Stomach smooth muscle (tissue), 2 donors: ENCODE data around the gene TMEM30B.

Experiments used
- H3K27ac ChIP-seq: one replicate; pipeline ENCODE4 v1.7.0; 2013; ENCODE audit warnings: mild to moderate bottlenecking, low read length, inconsistent platforms
- H3K27me3 ChIP-seq, 2 donors: one replicate each; pipeline ENCODE4 v1.7.0; 2013; ENCODE audit warnings: low read length in 2 of 2; ENCODE audit not compliant: insufficient read depth in 2 of 2, control insufficient read depth in 1 of 2
- H3K36me3 ChIP-seq, 2 donors: one replicate each; pipeline ENCODE4 v1.7.0; 2013; ENCODE audit warnings: low read length in 2 of 2; ENCODE audit not compliant: control insufficient read depth in 2 of 2, insufficient read depth in 2 of 2
- H3K4me1 ChIP-seq: one replicate; pipeline ENCODE4 v1.7.0; 2013; ENCODE audit warnings: low read length; ENCODE audit not compliant: control insufficient read depth, insufficient read depth
- H3K4me3 ChIP-seq, 2 donors: one replicate each; pipeline ENCODE4 v1.7.0; 2013; ENCODE audit warnings: low read length in 2 of 2
- H3K9ac ChIP-seq, 2 donors: one replicate each; pipeline ENCODE4 v1.7.0; 2013; ENCODE audit warnings: low read length in 2 of 2, mild to moderate bottlenecking in 1 of 2
- H3K9me3 ChIP-seq, 2 donors: one replicate each; pipeline ENCODE4 v1.7.0; 2013; ENCODE audit warnings: low read length in 2 of 2; ENCODE audit not compliant: control insufficient read depth in 2 of 2
- donor health status: healthy.
- donor health status: Pancreatic carcinoma.

TMEM30B gene, protein sequence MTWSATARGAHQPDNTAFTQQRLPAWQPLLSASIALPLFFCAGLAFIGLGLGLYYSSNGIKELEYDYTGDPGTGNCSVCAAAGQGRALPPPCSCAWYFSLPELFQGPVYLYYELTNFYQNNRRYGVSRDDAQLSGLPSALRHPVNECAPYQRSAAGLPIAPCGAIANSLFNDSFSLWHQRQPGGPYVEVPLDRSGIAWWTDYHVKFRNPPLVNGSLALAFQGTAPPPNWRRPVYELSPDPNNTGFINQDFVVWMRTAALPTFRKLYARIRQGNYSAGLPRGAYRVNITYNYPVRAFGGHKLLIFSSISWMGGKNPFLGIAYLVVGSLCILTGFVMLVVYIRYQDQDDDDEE

DNA sequence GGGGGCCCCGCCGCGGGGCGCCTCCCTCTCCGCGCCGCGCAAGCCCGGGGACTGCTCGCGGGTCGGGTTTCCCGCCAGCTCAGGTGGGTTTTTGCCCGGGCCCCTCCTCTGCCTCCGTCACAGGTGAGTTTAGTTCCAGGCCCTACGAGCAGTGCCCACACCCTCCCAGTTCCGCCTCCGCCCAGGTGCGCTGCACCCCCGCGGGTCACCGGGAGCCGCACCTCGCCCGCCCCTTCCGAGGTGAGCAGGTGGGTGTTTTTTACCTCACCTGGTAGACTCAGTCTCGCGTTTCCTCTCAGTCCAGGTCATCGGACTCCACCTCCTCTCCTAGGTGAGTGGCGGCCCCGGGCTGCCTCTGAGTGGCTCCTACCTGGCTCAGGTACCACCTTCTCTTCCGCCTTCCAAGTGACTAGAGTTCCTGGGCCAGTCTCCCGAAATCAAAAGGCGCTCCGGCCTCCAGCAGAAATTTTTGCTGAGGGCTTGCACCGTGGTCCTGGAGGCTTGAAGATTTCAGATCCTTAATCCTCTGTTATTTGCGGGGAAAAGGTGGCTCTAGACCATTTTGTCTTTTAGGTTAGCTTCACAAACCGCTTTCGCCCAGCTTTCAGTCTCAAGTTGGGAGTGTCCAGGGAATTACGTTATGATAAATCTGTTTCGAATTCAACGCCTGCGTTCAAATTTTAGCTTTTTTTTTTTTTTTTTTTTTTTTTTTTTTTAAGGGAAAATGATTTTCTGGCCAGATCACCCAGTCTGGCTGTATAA lies at the start of gene TMEM30B:
TSS of gene TMEM30B (minus strand) at position 153 of the 762 bp plus-strand sequence. CDS start 191 bp downstream, outside the sequence.
- H3K4me1 ChIP-seq = no peaks in the 10 kb centered on the region
- peak within 1 kb of the TSS in 1 of 2 donors; percentile 21 for H3K9ac ChIP-seq
- H3K4me3 ChIP-seq = peak within 1 kb of the TSS; percentile 43 to 67
- no peaks in the 10 kb centered on the region for H3K9me3 ChIP-seq
- no peaks in the 10 kb centered on the region for H3K36me3 ChIP-seq
- no peak within 1 kb of the TSS for H3K27ac ChIP-seq
- peaks cover 11 to 37% of the 10 kb centered on the region in 2 donors for H3K27me3 ChIP-seq

DNA sequence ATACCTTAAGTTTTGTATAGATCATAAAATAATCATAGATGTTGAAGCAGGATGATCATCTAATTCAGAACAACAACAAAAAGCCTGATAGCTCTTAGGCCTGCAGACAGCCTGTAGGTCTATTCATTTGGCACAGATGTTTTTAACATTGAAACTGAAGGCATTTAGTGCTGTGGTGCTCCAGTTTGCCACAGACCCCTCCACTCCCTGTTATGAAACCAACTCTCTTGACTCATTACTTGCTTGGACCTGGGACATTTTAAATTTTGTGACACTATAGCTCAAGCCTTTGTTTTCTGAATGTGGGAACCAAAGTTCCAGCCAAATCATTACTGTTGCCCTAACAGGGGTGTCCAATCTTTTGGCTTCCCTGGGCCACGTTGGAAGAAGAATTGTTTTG lies 49.4 kb upstream of the TMEM30B start:
- Histone ChIP-seq H3K36me3 (no peaks in the 10 kb centered on the region), H3K4me3 (no peak overlapping the region), H3K9me3 (no peaks in the 10 kb centered on the region), H3K9ac (no peak overlapping the region), H3K27ac (no peak overlapping the region), H3K4me1 (no peaks in the 10 kb centered on the region), H3K27me3 (peaks cover 0 to 3% of the 10 kb centered on the region in 2 donors)

DNA sequence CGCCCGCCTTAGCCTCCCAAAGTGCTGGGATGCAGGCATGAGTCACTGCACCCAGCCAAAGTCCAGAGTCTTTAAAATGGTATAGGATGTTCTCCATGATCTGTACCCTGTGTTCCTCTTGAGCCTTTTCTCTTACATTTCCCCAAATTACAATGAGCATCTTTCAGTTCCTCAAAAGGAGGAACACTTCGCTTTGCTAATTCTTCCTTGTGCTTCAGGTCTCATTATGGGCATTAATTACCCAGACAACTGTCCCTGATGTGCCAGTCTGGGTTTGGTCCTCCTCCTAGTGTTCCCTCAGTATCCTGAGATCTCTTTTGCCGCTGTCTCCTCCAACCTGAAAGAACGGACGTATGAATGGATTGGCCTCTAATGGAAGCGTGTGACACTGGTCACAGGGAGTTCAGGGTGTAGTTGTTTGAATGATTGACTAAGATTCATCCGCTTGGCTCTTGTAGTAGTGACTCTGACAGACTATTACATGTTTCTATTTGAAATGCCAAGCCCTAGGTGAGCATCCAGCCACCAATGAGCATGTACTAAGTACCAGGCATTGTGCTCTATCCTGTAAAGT lies 48.4 kb upstream of the TMEM30B start:
- H3K9ac ChIP-seq = no peak overlapping the region
- H3K27me3 ChIP-seq = peaks cover 0 to 3% of the 10 kb centered on the region in 2 donors
- H3K9me3 ChIP-seq = no peaks in the 10 kb centered on the region
- H3K4me3 ChIP-seq = no peak overlapping the region
- H3K27ac ChIP-seq = no peak overlapping the region
- H3K4me1 ChIP-seq = no peaks in the 10 kb centered on the region
- H3K36me3 ChIP-seq = no peaks in the 10 kb centered on the region

DNA sequence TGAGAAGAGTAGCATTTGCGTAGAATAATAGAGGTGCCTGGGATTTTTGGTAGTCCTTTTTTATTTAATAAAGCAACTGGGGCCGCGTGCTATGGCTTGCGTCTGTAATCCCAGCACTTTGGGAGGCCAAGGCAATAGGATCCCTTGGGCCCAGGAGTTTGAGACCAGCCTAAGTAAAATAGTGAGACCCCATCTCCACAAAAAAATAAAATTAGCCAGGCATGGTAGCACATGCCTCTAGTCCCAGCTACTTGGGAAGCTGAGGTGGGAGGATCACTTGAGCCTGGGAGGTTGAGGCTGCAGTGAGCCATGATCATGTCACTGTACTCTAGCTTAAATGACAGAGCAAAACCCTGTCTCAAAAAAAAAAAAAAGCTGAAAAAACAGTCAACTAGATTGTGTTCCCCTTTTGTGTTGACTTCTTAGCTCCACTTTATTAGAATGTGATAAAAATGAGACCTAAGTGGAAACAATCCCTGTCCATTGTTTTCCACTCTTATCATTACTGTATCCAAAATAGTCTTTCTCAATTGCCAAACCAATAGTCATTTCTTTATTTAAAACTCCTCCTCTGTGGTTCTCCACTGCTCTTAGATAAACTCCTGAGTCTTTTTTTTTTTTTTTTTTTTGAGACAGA lies 47.6 kb upstream of the TMEM30B start:
- no peaks in the 10 kb centered on the region for H3K27me3 ChIP-seq
- H3K4me3 ChIP-seq = no peak overlapping the region
- no peak overlapping the region for H3K27ac ChIP-seq

DNA sequence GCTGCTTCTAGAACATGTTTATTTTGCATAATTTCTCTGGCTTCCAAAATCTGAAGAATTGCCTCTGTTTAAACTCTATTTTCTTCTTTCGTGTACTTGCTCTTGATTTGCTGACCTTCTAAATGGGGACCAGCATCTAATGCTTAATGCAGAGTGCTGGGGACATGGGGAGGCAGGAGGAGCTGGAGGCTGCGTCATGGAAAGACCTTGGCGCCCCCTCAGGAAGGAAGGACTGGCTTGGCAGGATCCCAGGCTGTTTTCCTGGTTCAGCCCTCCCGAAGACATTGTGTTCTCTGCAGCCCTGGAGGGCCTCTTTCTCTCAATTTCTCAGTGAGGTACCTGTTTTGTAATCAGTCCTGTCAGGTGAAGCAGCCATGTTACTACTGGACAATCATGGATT lies 45.7 kb upstream of the TMEM30B start:
- Histone ChIP-seq H3K36me3 (no peaks in the 10 kb centered on the region), H3K9ac (no peak overlapping the region), H3K27me3 (peaks cover 7 to 8% of the 10 kb centered on the region in 2 donors), H3K27ac (peak overlapping the region; percentile 8), H3K4me1 (no peaks in the 10 kb centered on the region), H3K9me3 (no peaks in the 10 kb centered on the region), H3K4me3 (no peak overlapping the region)

More for the DNA sequence above, 47.6 kb upstream of the TMEM30B start:
- H3K4me1 ChIP-seq = no peaks in the 10 kb centered on the region
- no peak overlapping the region for H3K9ac ChIP-seq
- no peaks in the 10 kb centered on the region for H3K36me3 ChIP-seq
- H3K9me3 ChIP-seq = no peaks in the 10 kb centered on the region

DNA sequence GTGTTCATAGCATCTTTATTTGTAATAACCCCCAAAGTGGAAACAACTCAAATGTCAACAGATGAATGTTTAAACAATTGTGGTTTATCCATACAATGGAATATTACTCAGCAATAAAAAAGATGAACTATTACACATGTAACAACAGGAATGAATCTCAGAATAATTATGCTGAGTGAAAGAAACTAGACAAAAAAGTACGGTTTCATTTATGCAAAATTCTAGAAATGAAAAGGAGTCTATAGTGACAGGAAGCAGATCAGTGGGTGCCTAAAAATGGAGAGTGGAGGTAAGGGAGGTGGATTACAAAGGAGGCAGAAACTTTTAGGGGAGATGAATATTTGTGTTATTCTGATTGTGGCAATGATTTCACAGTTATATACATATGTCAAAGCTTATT lies 45.0 kb upstream of the TMEM30B start:
- Histone ChIP-seq H3K27me3 (peaks cover 8 to 14% of the 10 kb centered on the region in 2 donors), H3K4me3 (no peak overlapping the region), H3K4me1 (peaks cover 3% of the 10 kb centered on the region), H3K9ac (no peak overlapping the region), H3K27ac (no peak overlapping the region), H3K9me3 (no peaks in the 10 kb centered on the region), H3K36me3 (no peaks in the 10 kb centered on the region)

DNA sequence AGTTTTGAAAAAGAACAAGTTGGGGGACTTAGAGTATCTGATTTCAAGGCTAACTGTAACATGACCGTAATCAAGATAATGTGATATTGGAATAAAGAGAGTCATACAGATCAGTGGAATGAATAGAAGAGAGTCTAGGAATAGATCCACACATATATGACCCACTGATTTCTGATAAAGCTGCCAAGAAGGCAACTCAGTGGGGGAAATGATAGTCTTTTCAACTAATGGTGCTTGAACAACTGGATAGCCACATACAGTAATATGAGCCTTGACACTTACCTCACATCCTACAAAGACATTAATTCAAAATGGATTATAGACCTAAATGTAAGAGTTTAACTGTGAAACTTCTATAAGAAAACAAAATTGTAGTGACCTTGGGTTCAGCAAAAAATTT lies 44.0 kb upstream of the TMEM30B start:
- H3K27ac ChIP-seq = no peak overlapping the region
- H3K9ac ChIP-seq = no peak overlapping the region

DNA sequence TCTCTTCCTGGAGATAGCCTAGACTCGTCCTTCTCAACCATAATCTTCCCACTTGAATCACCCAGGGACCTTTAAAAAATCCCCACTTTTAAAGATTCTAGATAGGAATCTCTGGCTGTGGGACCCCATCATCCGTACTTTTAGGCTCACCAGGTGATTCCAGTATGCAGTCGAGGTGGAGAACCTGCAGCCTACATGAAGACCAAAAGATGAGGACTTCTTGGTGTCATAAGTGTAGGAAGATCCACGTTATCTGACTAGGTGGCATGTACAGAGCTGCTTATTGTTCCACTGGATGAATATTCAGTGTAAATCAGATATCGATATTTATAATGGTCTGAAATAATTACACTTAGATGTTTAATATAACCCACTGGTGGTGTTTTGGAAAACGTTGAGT lies 42.8 kb upstream of the TMEM30B start:
- H3K27ac ChIP-seq = no peak overlapping the region
- no peak overlapping the region for H3K9ac ChIP-seq
- H3K4me3 ChIP-seq = peak overlapping the region in 1 of 2 donors; percentile 29
- H3K4me1 ChIP-seq = peaks cover 6% of the 10 kb centered on the region
- H3K27me3 ChIP-seq = peaks cover 14 to 23% of the 10 kb centered on the region in 2 donors
- no peaks in the 10 kb centered on the region for H3K9me3 ChIP-seq
- no peaks in the 10 kb centered on the region for H3K36me3 ChIP-seq

More for the DNA sequence above, 44.0 kb upstream of the TMEM30B start:
- H3K9me3 ChIP-seq = no peaks in the 10 kb centered on the region
- no peak overlapping the region for H3K4me3 ChIP-seq
- H3K4me1 ChIP-seq = peaks cover 6% of the 10 kb centered on the region
- peaks cover 11 to 19% of the 10 kb centered on the region in 2 donors for H3K27me3 ChIP-seq
- no peaks in the 10 kb centered on the region for H3K36me3 ChIP-seq

DNA sequence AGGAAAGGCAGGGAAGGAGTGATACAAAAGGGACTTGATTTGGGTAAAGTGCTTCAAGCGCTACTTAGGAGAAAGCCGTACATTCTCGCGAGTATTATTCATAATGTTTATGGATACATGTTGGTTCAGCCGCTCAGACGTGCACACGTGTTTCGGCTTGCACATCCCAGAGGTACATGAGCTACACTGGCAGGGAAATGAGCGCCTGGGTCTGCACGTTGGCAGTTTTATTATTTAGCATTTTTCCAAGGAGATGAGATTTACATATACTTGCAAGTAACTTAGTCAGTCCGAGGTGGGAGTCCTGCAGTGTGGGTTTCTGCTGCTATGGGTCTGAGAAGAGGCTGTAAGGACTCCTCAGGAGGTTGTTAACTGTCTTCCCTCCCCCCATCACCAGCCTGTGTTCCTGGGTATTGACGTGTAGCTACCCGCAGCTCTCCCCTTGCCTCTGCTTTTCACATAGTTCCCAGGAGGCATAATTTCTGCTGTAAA lies 41.7 kb upstream of the TMEM30B start:
- Histone ChIP-seq H3K27me3 (peaks cover 16 to 23% of the 10 kb centered on the region in 2 donors), H3K9me3 (no peaks in the 10 kb centered on the region), H3K9ac (no peak overlapping the region), H3K36me3 (no peaks in the 10 kb centered on the region), H3K4me1 (peaks cover 6% of the 10 kb centered on the region), H3K4me3 (peak overlapping the region; percentile 26 to 67), H3K27ac (no peak overlapping the region)
